Right atrium auricular region (tissue), 2 donors: ENCODE measurements around the gene CKS2. TPM values are rescaled to one million over a fixed set of nuclear protein-coding genes. Genes with fewer than 3 reads are reported as not detected.
A peak's percentile ranks its signal among the peaks of the same experiment; 100 is the strongest.
"Not testable (repeated sequence)": the region's sequence is repeated elsewhere in the genome, so short reads cannot be mapped to it uniquely, and the experiment has no call there.

Experiments used
- DNase-seq: peaks from one replicate; pipeline ENCODE4 v3.0.0-alpha.2; 2019; ENCODE audit warnings: low spot score
- H3K27ac ChIP-seq, 2 donors: fragments of 200-600 bp; sonication (generic); 1 replicate in 1 of 2; 2 replicates in 1 of 2; pipeline ENCODE4 v1.5.1; 2016 to 2019
- H3K27me3 ChIP-seq, 2 donors: fragments of 200-600 bp; sonication (generic); one replicate each; pipeline versions ENCODE4 v1.5.1 to v1.6.0; 2017 to 2019
- H3K36me3 ChIP-seq: fragments of 200-600 bp; sonication (generic); one replicate; pipeline ENCODE4 v1.5.1; 2016
- H3K4me1 ChIP-seq, 2 donors: fragments of 200-600 bp; sonication (generic); one replicate each; pipeline versions ENCODE4 v1.5.1 to v1.6.0; 2017 to 2019
- H3K4me3 ChIP-seq, 2 donors: fragments of 200-600 bp; sonication (generic); 1 replicate in 1 of 2; 2 replicates in 1 of 2; pipeline ENCODE4 v1.5.1; 2017 to 2019; ENCODE audit warnings: mild to moderate bottlenecking in 1 of 2, moderate library complexity in 1 of 2
- H3K9me3 ChIP-seq, 2 donors: fragments of 200-600 bp; sonication (generic); one replicate each; pipeline ENCODE4 v1.5.1; 2019
- total RNA-seq, 2 donors: library from RNA; depleted of rRNA; stranded (reverse); fragments of >200 nt; gene quantifications; one replicate each; pipeline ENCODE4 v1.1.0, GENCODE V29; 2016
- TF ChIP-seq, protein P1 (sequence below), 2 donors: fragments of 200-600 bp; sonication (generic); IDR thresholded peaks; one replicate each; pipeline ENCODE4 v1.5.1; 2019; ENCODE audit warnings: antibody characterized with exemption in 2 of 2

Gene CKS2
- total RNA-seq: 10 to 100 TPM in 1 of 2 donors, 1 to 10 TPM in 1; 7.4 to 10.6 TPM

DNA sequence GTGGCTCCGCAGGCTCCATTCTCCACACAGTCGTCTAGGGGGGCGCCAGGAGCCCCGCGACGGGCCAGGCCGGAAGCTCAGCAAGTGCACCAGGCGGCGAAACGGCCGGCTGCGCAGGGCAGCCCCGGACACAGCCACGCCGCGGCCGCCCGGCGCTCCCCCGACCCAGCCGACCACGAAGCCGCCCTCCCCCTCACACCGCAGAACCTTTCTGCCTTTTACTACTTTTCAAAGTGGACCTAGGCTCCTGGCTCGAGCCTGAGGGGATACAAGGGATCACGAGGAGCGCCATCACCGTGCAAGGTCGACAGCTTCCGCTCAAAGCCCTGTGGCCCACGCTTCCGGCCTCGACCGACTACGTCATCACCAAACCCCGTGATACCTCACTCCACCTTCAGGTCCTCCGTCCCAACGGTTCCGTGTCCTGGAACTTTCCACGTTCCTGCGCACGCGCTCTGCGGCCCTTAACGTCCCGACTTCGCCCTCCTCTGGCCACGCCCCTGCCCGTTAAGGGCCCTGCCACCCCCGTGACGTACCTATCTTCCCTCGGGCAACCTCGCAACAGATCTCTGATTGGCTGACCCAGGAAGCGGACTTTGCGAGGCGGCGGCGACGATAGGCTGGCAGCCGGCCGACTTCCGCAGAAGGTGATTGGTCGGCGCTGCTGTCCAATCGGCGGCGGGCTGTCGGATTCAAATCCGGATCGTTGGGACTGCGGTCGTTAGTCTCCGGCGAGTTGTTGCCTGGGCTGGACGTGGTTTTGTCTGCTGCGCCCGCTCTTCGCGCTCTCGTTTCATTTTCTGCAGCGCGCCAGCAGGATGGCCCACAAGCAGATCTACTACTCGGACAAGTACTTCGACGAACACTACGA is at the start of gene CKS2:
Gene CKS2, plus strand, starts transcription at position 721 of the 871 bp plus-strand sequence. Its CDS starts 98 bp downstream, at position 819.
- TF ChIP-seq, protein P1, sequence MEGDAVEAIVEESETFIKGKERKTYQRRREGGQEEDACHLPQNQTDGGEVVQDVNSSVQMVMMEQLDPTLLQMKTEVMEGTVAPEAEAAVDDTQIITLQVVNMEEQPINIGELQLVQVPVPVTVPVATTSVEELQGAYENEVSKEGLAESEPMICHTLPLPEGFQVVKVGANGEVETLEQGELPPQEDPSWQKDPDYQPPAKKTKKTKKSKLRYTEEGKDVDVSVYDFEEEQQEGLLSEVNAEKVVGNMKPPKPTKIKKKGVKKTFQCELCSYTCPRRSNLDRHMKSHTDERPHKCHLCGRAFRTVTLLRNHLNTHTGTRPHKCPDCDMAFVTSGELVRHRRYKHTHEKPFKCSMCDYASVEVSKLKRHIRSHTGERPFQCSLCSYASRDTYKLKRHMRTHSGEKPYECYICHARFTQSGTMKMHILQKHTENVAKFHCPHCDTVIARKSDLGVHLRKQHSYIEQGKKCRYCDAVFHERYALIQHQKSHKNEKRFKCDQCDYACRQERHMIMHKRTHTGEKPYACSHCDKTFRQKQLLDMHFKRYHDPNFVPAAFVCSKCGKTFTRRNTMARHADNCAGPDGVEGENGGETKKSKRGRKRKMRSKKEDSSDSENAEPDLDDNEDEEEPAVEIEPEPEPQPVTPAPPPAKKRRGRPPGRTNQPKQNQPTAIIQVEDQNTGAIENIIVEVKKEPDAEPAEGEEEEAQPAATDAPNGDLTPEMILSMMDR (IDR thresholded peaks at IDR 0.05): peak in 1 of 2 donors; percentile 14
- Histone ChIP-seq H3K36me3 (no peaks in the 10 kb centered on the region), H3K4me3 (peak within 1 kb of the TSS; percentile 72 to 88), H3K27me3 (no peaks in the 10 kb centered on the region), H3K4me1 (peaks cover 0 to 25% of the 10 kb centered on the region in 2 donors), H3K27ac (peak within 1 kb of the TSS; percentile 100), H3K9me3 (no peaks in the 10 kb centered on the region)
- peak; percentile 100 for DNase-seq

DNA sequence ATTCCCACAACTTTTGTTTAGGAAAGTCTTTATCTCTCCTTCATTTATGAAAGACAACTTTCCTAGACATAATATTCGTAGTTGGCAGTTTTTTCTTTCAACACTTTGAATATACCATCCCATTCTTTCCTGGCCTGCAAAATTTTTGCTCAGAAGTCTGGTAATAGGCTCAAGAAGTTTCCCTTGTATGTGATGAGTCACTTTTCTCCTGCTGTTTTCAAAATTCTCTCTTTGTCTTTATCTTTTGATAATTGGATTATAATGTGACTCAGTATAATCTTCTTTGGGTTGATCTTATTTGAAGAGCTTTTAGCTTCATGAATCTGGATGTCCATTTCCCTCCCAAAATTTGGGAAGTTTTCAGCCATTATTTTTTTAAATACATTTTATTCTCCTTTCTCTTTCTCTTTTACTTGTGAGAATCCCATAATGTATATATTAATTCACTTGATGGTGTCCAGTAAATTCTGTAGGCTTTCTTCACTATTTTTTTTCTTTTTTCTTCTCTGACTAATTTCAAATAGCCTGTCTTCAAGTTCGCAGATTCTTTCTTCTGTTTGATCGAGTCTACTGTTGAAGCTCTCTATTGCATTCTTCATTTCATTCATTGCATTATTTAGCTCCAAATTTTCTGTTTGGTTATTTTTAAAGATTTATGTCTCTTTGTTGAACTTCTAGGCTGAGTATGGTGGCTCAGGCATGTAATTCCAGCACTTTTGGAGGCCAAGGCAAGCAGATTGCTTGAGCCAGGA is 37.3 kb upstream of the CKS2 start:
- DNase-seq: no peak
- TF ChIP-seq, protein P1 (IDR thresholded peaks at IDR 0.05): no peak
- Histone ChIP-seq H3K4me1 (no peaks in the 10 kb centered on the region), H3K9me3 (peaks cover 7 to 32% of the 10 kb centered on the region in 2 donors), H3K36me3 (no peaks in the 10 kb centered on the region), H3K27ac (no peak overlapping the region), H3K27me3 (no peaks in the 10 kb centered on the region), H3K4me3 (no peak overlapping the region)

DNA sequence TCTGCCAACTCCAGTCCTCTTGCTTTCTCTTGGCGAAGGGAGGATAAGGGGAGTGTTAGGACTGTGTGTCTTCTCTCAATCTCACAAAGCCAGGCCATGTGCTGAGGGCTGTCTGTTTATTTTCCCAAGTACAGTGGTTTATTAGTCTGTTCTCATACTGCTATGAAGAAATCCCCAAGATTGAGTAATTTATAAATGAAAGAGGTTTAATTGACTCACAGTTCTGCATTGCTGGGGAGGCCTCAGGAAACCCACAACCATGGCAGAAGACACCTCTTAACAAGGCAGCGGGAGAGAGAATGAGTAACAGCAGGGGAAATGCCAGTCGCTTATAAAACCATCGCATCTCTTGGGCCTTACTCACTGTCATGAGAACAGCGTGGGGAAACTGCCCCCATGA is 36.2 kb upstream of the CKS2 start:
- DNase-seq: no peak
- Histone ChIP-seq H3K27me3 (no peaks in the 10 kb centered on the region), H3K4me3 (no peak overlapping the region), H3K4me1 (no peaks in the 10 kb centered on the region), H3K36me3 (no peaks in the 10 kb centered on the region), H3K9me3 (peaks cover 7 to 32% of the 10 kb centered on the region in 2 donors), H3K27ac (no peak overlapping the region)
- TF ChIP-seq, protein P1 (IDR thresholded peaks at IDR 0.05): no peak

DNA sequence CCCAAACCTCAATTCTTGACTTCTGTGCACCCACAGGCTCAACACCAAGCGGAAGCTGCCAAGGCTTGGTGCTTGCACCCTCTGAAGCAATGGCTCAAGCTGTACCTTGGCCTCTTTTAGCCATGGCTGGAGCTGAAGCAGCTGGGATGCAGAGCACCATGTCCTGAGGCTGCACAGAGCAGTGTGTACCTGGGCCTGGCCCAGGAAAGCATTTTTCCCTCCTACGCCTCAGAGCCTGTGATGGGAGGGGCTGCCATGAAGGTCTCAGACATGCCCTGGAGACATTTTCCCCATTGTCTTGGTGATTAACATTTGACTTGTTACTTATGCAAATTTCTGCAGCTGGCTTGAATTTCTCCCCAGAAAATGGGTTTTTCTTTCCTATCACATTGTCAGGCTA is 35.0 kb upstream of the CKS2 start:
- DNase-seq, H3K27me3 ChIP-seq, H3K36me3 ChIP-seq, H3K27ac ChIP-seq, H3K4me3 ChIP-seq, H3K4me1 ChIP-seq: not testable (repeated sequence)
- H3K9me3 ChIP-seq: peaks cover 7 to 32% of the 10 kb centered on the region in 2 donors

DNA sequence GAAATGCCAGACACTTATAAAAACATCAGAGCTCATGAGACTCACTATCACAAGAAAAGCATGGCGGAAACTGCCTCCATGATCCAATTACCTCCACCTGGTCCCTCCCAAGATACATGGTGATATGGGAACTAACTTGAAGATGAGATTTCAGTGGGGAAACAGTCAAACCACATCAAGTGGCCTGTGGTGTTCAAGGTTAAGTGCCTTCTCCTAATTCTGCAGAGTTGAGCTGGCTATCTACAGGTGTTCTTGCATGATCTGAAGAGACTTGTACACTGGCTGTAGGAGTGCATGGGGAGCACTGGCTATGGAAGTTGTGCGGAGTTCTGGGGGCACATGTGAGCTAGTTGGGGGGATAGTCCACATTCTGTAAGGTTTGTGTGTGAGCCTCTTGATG is 34.0 kb upstream of the CKS2 start:
- Histone ChIP-seq H3K27me3 (no peaks in the 10 kb centered on the region), H3K36me3 (no peaks in the 10 kb centered on the region), H3K9me3 (peaks cover 7 to 32% of the 10 kb centered on the region in 2 donors), H3K27ac (no peak overlapping the region), H3K4me3 (no peak overlapping the region), H3K4me1 (peaks cover 0 to 6% of the 10 kb centered on the region in 2 donors)
- DNase-seq: no peak
- TF ChIP-seq, protein P1 (IDR thresholded peaks at IDR 0.05): no peak

DNA sequence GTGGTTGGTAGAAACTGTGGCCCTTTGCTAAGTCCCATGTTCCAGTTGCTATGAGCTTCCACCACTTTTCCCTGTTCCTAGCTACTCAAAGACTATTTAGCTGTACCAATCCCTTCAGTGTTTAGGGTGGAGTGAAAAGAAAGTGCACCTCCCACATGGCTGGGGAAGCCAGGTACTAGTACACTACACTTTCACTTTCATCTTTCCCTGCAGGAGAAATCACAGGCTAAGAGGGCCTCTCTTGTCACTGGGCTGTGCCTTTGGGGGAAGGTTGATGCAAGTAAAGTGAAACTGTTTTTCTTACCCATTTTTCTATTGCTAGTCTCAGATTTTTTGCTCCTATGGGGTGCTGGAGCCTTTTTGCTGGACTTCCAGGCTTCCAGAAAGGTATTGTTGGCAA is 33.5 kb upstream of the CKS2 start:
- TF ChIP-seq, protein P1 (IDR thresholded peaks at IDR 0.05): no peak
- DNase-seq: no peak
- Histone ChIP-seq H3K27ac (no peak overlapping the region), H3K9me3 (peaks cover 7 to 28% of the 10 kb centered on the region in 2 donors), H3K36me3 (no peaks in the 10 kb centered on the region), H3K4me1 (peaks cover 0 to 10% of the 10 kb centered on the region in 2 donors), H3K4me3 (no peak overlapping the region), H3K27me3 (no peaks in the 10 kb centered on the region)
